ENCODE results near the gene SPINK4. TPM values are rescaled to one million over a fixed set of nuclear protein-coding genes. Genes with fewer than 3 reads are reported as not detected.

SPINK4 gene
- total RNA-seq, 1 donor from 2014 or later = not detected

DNA sequence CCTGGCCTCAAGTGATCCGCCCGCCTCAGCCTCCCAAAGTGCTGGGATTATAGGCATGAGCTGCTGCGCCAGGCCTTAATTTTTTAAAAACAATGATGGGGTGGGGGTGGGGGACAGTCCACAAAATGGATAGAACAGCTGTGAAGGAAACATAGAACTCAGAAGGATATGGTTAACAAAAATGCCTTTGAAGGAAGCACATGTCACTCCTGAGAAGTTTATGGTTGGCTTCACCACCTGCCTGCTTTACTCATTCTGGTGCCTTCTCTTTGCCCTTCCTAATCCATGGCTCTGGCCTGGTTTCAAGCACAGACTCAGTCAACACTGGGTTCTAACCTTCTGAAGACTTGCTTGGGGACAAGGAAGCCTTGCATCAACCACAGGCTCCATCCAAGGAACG is 14.2 kb downstream of the SPINK4 start:
- TF ChIP-seq, protein P1, sequence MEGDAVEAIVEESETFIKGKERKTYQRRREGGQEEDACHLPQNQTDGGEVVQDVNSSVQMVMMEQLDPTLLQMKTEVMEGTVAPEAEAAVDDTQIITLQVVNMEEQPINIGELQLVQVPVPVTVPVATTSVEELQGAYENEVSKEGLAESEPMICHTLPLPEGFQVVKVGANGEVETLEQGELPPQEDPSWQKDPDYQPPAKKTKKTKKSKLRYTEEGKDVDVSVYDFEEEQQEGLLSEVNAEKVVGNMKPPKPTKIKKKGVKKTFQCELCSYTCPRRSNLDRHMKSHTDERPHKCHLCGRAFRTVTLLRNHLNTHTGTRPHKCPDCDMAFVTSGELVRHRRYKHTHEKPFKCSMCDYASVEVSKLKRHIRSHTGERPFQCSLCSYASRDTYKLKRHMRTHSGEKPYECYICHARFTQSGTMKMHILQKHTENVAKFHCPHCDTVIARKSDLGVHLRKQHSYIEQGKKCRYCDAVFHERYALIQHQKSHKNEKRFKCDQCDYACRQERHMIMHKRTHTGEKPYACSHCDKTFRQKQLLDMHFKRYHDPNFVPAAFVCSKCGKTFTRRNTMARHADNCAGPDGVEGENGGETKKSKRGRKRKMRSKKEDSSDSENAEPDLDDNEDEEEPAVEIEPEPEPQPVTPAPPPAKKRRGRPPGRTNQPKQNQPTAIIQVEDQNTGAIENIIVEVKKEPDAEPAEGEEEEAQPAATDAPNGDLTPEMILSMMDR (conservative IDR thresholded peaks at IDR 0.05) = no peak
- no peak for DNase-seq (ENCODE audit: low read depth, low spot score)
- H3K27ac Mint-ChIP-seq (ENCODE audit: unreplicated experiment) = no peak overlapping the region
- H3K4me1 Mint-ChIP-seq = no peaks in the 10 kb centered on the region
- H3K4me3 Mint-ChIP-seq = no peak overlapping the region
- peaks cover 16% of the 10 kb centered on the region for H3K36me3 Mint-ChIP-seq (ENCODE audit: low read depth)
- no peaks in the 10 kb centered on the region for H3K27me3 Mint-ChIP-seq (ENCODE audit: low read depth)
- no peaks in the 10 kb centered on the region for H3K9me3 Mint-ChIP-seq

DNA sequence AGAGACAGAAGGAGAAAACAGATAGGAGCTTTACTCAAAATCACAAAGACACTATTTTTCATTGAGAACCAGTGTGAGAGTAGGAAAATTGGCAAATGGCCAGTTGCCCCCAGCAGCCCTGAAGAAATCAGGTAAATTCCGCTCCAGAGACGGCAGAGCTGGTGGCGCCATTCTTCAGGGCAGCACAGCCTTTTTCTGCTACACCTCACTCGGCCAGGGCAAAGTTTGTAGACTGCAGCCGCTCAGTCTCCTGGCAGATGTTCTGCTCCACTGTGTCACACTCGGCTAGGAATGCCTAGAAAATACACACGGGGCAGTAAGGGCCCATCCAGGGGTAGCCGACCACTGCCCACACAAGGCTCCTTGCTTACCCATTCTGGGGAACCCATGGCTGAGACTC is 15.0 kb downstream of the SPINK4 start:
- Mint-ChIP-seq H3K27ac (ENCODE audit: unreplicated experiment) (no peak overlapping the region), H3K27me3 (ENCODE audit: low read depth) (no peaks in the 10 kb centered on the region), H3K4me3 (no peak overlapping the region), H3K4me1 (no peaks in the 10 kb centered on the region), H3K9me3 (no peaks in the 10 kb centered on the region), H3K36me3 (ENCODE audit: low read depth) (peaks cover 16% of the 10 kb centered on the region)
- TF ChIP-seq, protein P1 (conservative IDR thresholded peaks at IDR 0.05) = no peak
- DNase-seq (ENCODE audit: low read depth, low spot score) = no peak

DNA sequence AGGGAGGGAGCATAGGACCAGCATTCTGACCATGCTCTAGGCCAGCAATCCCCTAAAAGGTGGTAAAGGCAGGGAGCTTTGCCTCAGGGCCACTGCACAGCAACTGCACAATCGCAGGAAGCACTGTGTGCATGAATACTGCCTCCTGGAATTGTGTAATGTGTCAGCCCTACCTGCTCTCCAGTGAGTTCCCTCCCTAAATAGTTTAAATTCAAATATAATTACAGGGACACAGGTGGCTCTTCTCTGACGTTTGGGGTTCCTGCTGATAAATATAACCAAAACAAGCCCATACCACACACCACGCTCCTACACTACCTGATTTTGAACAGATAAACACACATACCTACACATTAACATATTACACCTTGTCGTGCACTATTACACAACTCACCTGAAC is 15.5 kb downstream of the SPINK4 start:
- no peaks in the 10 kb centered on the region for H3K4me1 Mint-ChIP-seq
- H3K27me3 Mint-ChIP-seq (ENCODE audit: low read depth) = no peaks in the 10 kb centered on the region
- no peak for DNase-seq (ENCODE audit: low read depth, low spot score)
- H3K9me3 Mint-ChIP-seq = no peaks in the 10 kb centered on the region
- no peak overlapping the region for H3K4me3 Mint-ChIP-seq
- H3K27ac Mint-ChIP-seq (ENCODE audit: unreplicated experiment) = no peak overlapping the region
- TF ChIP-seq, protein P1 (conservative IDR thresholded peaks at IDR 0.05) = no peak
- peaks cover 16% of the 10 kb centered on the region for H3K36me3 Mint-ChIP-seq (ENCODE audit: low read depth)

DNA sequence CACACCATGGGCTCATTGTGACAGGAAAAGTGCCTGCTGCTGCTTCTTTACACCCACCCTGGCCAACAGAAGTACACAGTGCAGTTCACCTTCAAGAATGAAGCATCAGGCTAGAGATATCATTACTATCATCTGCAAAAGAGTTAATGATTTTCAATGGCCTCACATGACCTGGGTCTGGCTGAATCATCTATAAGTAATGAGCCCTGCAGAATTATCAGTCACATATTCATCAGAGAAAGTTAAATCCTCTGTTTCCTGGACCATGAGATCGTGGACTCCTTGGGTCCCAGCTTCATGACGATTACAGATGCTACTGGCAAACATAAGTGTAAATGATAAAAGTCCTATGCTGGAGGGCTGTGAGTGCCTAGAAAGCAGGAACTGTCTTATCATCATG is 16.3 kb downstream of the SPINK4 start:
- TF ChIP-seq, protein P1 (conservative IDR thresholded peaks at IDR 0.05) = no peak

DNA sequence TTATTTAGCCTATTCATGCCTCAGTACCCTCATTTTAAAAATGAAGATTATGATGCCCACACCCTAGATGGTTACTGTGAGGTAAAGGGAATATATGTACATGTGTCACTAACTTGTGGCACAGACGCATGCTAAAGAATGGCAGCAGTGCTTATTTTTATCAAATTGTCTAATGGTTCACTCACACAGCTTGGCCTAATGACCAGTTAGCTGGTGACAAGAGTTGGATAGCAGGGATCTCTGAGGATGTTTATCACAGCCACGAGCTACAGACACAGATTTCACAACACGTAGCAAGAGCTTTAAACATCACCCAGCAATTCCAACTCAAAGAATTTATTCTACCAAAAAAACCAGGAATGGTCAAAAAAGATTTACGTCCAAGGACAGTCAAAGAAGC is 17.3 kb downstream of the SPINK4 start:
- no peaks in the 10 kb centered on the region for H3K27me3 Mint-ChIP-seq (ENCODE audit: low read depth)
- TF ChIP-seq, protein P1 (conservative IDR thresholded peaks at IDR 0.05) = no peak
- no peaks in the 10 kb centered on the region for H3K9me3 Mint-ChIP-seq
- peaks cover 16% of the 10 kb centered on the region for H3K36me3 Mint-ChIP-seq (ENCODE audit: low read depth)
- H3K4me3 Mint-ChIP-seq = no peak overlapping the region
- no peaks in the 10 kb centered on the region for H3K4me1 Mint-ChIP-seq
- H3K27ac Mint-ChIP-seq (ENCODE audit: unreplicated experiment) = no peak overlapping the region
- no peak for DNase-seq (ENCODE audit: low read depth, low spot score)

More for the DNA sequence above, 16.3 kb downstream of the SPINK4 start:
- no peak for DNase-seq (ENCODE audit: low read depth, low spot score)
- Mint-ChIP-seq H3K27ac (ENCODE audit: unreplicated experiment) (no peak overlapping the region), H3K36me3 (ENCODE audit: low read depth) (peaks cover 16% of the 10 kb centered on the region), H3K4me1 (no peaks in the 10 kb centered on the region), H3K27me3 (ENCODE audit: low read depth) (no peaks in the 10 kb centered on the region), H3K9me3 (no peaks in the 10 kb centered on the region), H3K4me3 (no peak overlapping the region)

DNA sequence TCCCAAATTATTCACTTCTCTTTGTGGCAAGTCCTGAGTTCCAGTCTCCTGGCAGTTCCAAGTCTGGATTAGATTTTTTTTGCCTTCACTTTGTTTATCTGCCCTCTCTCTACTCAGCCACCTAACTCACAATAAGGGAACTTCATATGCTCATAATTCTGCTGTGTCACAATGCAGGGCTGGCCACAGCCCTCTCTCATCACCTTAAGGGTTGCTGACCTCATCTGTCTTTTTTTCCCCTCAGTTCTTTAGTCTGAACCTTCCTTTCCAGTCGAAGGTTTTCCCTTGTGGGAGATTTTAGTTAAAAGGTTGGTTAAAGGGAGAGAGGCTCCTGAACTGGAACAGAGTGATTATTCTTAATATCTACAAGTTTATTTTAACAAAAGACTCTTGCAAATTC is 20.4 kb downstream of the SPINK4 start:
- Mint-ChIP-seq H3K36me3 (ENCODE audit: low read depth) (peaks cover 7% of the 10 kb centered on the region), H3K4me1 (peaks cover 18% of the 10 kb centered on the region), H3K9me3 (no peaks in the 10 kb centered on the region), H3K27ac (ENCODE audit: unreplicated experiment) (no peak overlapping the region), H3K4me3 (no peak overlapping the region), H3K27me3 (ENCODE audit: low read depth) (no peaks in the 10 kb centered on the region)
- TF ChIP-seq, protein P1 (conservative IDR thresholded peaks at IDR 0.05) = no peak
- no peak for DNase-seq (ENCODE audit: low read depth, low spot score)

Data from neural crest cell (in vitro differentiated cells).